Measurements from ENCODE around the gene PTPRK. TPM values are rescaled to one million over a fixed set of nuclear protein-coding genes. Genes with fewer than 3 reads are reported as not detected.

Gene PTPRK
- total RNA-seq, 1 experiment from 2014 or later = 89.3 TPM

DNA sequence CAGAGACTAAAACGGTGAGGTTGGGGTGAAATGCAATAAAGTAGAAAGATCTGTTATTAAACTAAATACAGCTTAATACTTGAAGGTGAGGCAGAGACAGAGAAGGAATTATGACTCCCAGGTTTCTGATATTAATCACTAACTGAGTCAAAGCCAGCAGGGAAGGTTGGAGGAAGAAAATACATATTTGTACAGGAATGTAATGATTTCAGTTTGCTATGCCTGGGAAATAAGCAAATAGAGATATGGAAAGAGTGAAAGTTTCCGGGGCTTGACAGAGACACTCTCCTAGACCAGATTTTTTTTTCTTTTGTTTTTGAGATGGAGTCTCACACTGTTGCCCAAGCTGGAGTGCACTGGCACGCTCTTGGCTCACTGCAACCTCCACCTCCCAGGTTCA is 76.8 kb downstream of the PTPRK start:
- Histone ChIP-seq H2AFZ (no peak overlapping the region), H3K9me2 (ENCODE audit: insufficient read depth) (peaks cover 4% of the 10 kb centered on the region; the same call in 1 of the 2 replicates), H3K4me2 (no peak overlapping the region), H3K4me1 (replicated peaks; ENCODE audit: insufficient read depth) (0 out of 2 replicates have a peak, but pooled peaks cover 5% of the 10 kb centered on the region), H3K4me3 (no peak overlapping the region), H3K36me3 (ENCODE audit: low read depth) (no peaks in the 10 kb centered on the region), H3K27me3 (ENCODE audit: insufficient read depth, low read depth) (no peaks in the 10 kb centered on the region), H4K20me1 (ENCODE audit: insufficient read depth) (no peaks in the 10 kb centered on the region), H3K79me2 (ENCODE audit: low read depth) (peaks cover 37% of the 10 kb centered on the region), H3F3A (ENCODE audit: insufficient read depth, low read depth) (no peaks in the 10 kb centered on the region; the same call in 1 of the 2 replicates), H3K27ac (no peak overlapping the region), H3K9me3 (ENCODE audit: insufficient read depth, low read depth) (no peaks in the 10 kb centered on the region)
- no peak for DNase-seq
- TF ChIP-seq, protein P1, sequence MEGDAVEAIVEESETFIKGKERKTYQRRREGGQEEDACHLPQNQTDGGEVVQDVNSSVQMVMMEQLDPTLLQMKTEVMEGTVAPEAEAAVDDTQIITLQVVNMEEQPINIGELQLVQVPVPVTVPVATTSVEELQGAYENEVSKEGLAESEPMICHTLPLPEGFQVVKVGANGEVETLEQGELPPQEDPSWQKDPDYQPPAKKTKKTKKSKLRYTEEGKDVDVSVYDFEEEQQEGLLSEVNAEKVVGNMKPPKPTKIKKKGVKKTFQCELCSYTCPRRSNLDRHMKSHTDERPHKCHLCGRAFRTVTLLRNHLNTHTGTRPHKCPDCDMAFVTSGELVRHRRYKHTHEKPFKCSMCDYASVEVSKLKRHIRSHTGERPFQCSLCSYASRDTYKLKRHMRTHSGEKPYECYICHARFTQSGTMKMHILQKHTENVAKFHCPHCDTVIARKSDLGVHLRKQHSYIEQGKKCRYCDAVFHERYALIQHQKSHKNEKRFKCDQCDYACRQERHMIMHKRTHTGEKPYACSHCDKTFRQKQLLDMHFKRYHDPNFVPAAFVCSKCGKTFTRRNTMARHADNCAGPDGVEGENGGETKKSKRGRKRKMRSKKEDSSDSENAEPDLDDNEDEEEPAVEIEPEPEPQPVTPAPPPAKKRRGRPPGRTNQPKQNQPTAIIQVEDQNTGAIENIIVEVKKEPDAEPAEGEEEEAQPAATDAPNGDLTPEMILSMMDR (conservative IDR thresholded peaks at IDR 0.05) = no peak
- no peak for TF ChIP-seq EZH2 (IDR thresholded peaks at IDR 0.05; ENCODE audit: low read depth)
- BruUV-seq (replicated peaks) = no TSS peak
- POLR2A ChIA-PET (ENCODE audit: unreplicated experiment) = no interaction called here
- CTCF ChIA-PET = no interaction called here
- intact Hi-C loops (cut with micrococcal nuclease; ENCODE audit: unreplicated experiment) = no loop called here

DNA sequence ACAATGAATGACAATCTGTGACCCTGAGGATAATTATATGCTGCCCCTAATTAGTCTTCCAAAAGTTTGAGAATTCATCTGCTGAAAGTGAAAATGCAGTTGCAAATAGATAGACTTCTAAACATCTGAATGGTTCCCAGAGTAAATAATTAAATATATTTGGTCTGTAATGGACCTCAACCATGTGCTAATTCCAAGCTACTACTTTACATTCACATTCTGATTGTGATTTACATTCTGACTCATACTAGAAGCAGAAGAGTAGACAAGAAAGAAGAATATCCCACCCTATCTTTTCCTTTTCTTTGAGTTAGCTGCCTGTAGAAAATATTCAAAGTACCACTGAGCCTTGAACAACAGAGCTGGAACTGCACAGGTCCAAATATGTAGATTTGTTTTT is 80.8 kb downstream of the PTPRK start:
- no peaks in the 10 kb centered on the region for H4K20me1 ChIP-seq (ENCODE audit: insufficient read depth)
- 0 out of 2 replicates have a peak, but pooled peaks cover 4% of the 10 kb centered on the region for H3K4me1 ChIP-seq (replicated peaks; ENCODE audit: insufficient read depth)
- no peaks in the 10 kb centered on the region for H3K36me3 ChIP-seq (ENCODE audit: low read depth)
- POLR2A ChIA-PET (ENCODE audit: unreplicated experiment) = no interaction called here
- H3K27me3 ChIP-seq (ENCODE audit: insufficient read depth, low read depth) = no peaks in the 10 kb centered on the region
- H2AFZ ChIP-seq = no peak overlapping the region
- H3K4me2 ChIP-seq = no peak overlapping the region
- H3K4me3 ChIP-seq = no peak overlapping the region
- H3K9me3 ChIP-seq (ENCODE audit: insufficient read depth, low read depth) = no peaks in the 10 kb centered on the region
- H3K79me2 ChIP-seq (ENCODE audit: low read depth) = peaks cover 48% of the 10 kb centered on the region
- BruUV-seq (replicated peaks) = no TSS peak
- DNase-seq = no peak
- no peak overlapping the region for H3K27ac ChIP-seq
- CTCF ChIA-PET = interaction anchor here (0.7 kb wide), 1 partner anchor 50 kb away, joined by 3 read pairs; no protein-coding TSS in a partner anchor
- intact Hi-C loops (cut with micrococcal nuclease; ENCODE audit: unreplicated experiment) = no loop called here
- no peak for TF ChIP-seq EZH2 (IDR thresholded peaks at IDR 0.05; ENCODE audit: low read depth)
- TF ChIP-seq, protein P1 (conservative IDR thresholded peaks at IDR 0.05) = no peak
- peaks cover 4% of the 10 kb centered on the region; the same call in 1 of the 2 replicates for H3K9me2 ChIP-seq (ENCODE audit: insufficient read depth)
- no peaks in the 10 kb centered on the region; the same call in 1 of the 2 replicates for H3F3A ChIP-seq (ENCODE audit: insufficient read depth, low read depth)

DNA sequence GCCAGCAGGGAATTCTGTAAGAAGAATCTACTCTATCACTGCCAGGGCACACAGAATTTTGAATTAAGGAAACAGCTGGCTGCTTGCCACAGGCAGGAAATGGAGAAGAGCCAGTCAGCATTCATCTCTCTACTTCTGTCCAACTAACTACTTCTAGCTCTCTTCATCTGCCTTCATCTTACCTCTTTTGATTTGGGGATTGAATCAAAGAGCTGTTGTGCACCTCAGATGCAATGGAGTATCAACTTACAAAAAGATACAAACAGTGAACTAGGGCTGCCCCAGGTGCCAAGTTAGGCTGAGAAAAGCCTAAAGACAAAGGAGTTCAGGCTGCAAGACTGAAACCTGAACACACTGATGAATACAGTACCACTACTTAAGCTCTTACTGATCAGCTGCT is 82.0 kb downstream of the PTPRK start:
- Histone ChIP-seq H3K27me3 (ENCODE audit: insufficient read depth, low read depth) (no peaks in the 10 kb centered on the region), H3K36me3 (ENCODE audit: low read depth) (no peaks in the 10 kb centered on the region), H3K4me2 (no peak overlapping the region), H3F3A (ENCODE audit: insufficient read depth, low read depth) (no peaks in the 10 kb centered on the region), H3K79me2 (ENCODE audit: low read depth) (peaks cover 48% of the 10 kb centered on the region), H3K27ac (no peak overlapping the region), H2AFZ (no peak overlapping the region), H4K20me1 (ENCODE audit: insufficient read depth) (no peaks in the 10 kb centered on the region), H3K9me3 (ENCODE audit: insufficient read depth, low read depth) (no peaks in the 10 kb centered on the region), H3K4me1 (replicated peaks; ENCODE audit: insufficient read depth) (no peaks in the 10 kb centered on the region), H3K4me3 (no peak overlapping the region), H3K9me2 (ENCODE audit: insufficient read depth) (peaks cover 4% of the 10 kb centered on the region; the same call in 1 of the 2 replicates)
- intact Hi-C loops (cut with micrococcal nuclease; ENCODE audit: unreplicated experiment) = no loop called here
- POLR2A ChIA-PET (ENCODE audit: unreplicated experiment) = no interaction called here
- CTCF ChIA-PET = no interaction called here
- peak in 1 of 2 experiments; percentile 20 for DNase-seq
- TF ChIP-seq, protein P1 (conservative IDR thresholded peaks at IDR 0.05) = no peak
- TF ChIP-seq EZH2 (IDR thresholded peaks at IDR 0.05; ENCODE audit: low read depth) = no peak
- no TSS peak for BruUV-seq (replicated peaks)
